H1 (cell line): ENCODE results near the gene KLHDC10. TPM values are rescaled to one million over a fixed set of nuclear protein-coding genes. Genes with fewer than 3 reads are reported as not detected.

ENCODE experiments used
- CTCF ChIA-PET: fragments of 300-600 bp; sonication (Branson Sonifier 250); formaldehyde crosslinking; loops from one replicate; lab custom pipeline; 2021; ENCODE audit not compliant: partially characterized antibody; lab: Charles Lee
- POLR2A ChIA-PET: fragments of 300-600 bp; sonication (Branson Sonifier 250); formaldehyde crosslinking; loops from one replicate; lab custom pipeline; 2021; ENCODE audit warnings: inconsistent platforms; ENCODE audit not compliant: partially characterized antibody; lab: Charles Lee
- DNase-seq, 2 experiments: peaks; one replicate each; pipeline versions ENCODE4 v3.0.0 to v3.0.0-alpha.2; 2010 to 2022; ENCODE audit warnings: low spot score in 2 of 2, low read depth in 1 of 2, mixed read lengths in 1 of 2
- FAIRE-seq: peaks from 2 replicates; lab custom pipeline; 2011; peaks lifted over from hg19 to GRCh38; lab: Jason Lieb, UNC
- H2AFZ ChIP-seq: 2 replicates; pipeline ENCODE4 v1.8.1; 2012; ENCODE audit warnings: low read length, inconsistent platforms
- H2AK5ac ChIP-seq: 2 replicates; pipeline ENCODE4 v1.6.1; 2013; ENCODE audit warnings: low read depth, low read length
- H2BK120ac ChIP-seq: replicated peaks from 2 replicates; pipeline ENCODE3; 2013; ENCODE audit warnings: low read depth, low read length, inconsistent platforms
- H2BK12ac ChIP-seq: 2 replicates; pipeline ENCODE4 v1.6.1; 2013; ENCODE audit warnings: low read depth, low read length
- H2BK15ac ChIP-seq: 2 replicates; pipeline ENCODE4 v1.6.1; 2013; ENCODE audit warnings: low read length
- H2BK20ac ChIP-seq: 2 replicates; pipeline ENCODE4 v1.6.1; 2013; ENCODE audit warnings: low read length
- H2BK5ac ChIP-seq: 2 replicates; pipeline ENCODE4 v1.6.1; 2013; ENCODE audit warnings: low read depth, low read length
- H3K14ac ChIP-seq: 2 replicates; pipeline ENCODE4 v1.6.1; 2013; ENCODE audit warnings: inconsistent platforms; ENCODE audit not compliant: insufficient read length
- H3K18ac ChIP-seq: 2 replicates; pipeline ENCODE4 v1.6.1; 2013; ENCODE audit warnings: low read length; ENCODE audit errors: extremely low read depth
- H3K23ac ChIP-seq: 2 replicates; pipeline ENCODE4 v1.6.1; 2013; ENCODE audit warnings: inconsistent platforms; ENCODE audit not compliant: insufficient read length
- H3K23me2 ChIP-seq: 2 replicates; pipeline ENCODE4 v1.6.1; 2013; ENCODE audit warnings: low read depth, low read length
- H3K27ac ChIP-seq: 2 replicates; pipeline ENCODE4 v1.6.1; 2011; ENCODE audit warnings: low read depth, low read length, inconsistent platforms
- H3K27me3 ChIP-seq, 4 experiments: replicated peaks in 1 of 4; 1 replicate in 1 of 4; 2 replicates in 3 of 4; pipeline versions ENCODE4 v1.6.1 to v1.8.1; 2011 to 2013; ENCODE audit warnings: low read length in 3 of 4, mild to moderate bottlenecking in 3 of 4, inconsistent platforms in 2 of 4, mixed read lengths in 2 of 4, moderate library complexity in 1 of 4; ENCODE audit not compliant: control insufficient read depth in 3 of 4, insufficient read depth in 3 of 4; ENCODE audit errors: extremely low read depth in 1 of 4
- H3K36me3 ChIP-seq, 4 experiments: 2 replicates each; pipeline versions ENCODE4 v1.6.1 to v1.8.1; 2011 to 2013; ENCODE audit warnings: mild to moderate bottlenecking in 4 of 4, low read length in 3 of 4, moderate library complexity in 2 of 4, control low read depth in 1 of 4, inconsistent platforms in 1 of 4; ENCODE audit not compliant: insufficient read depth in 4 of 4, control insufficient read depth in 2 of 4
- H3K4ac ChIP-seq: replicated peaks from 2 replicates; pipeline ENCODE3; 2013; ENCODE audit warnings: low read length, low read depth, mixed read lengths, inconsistent platforms; ENCODE audit not compliant: insufficient read length
- H3K4me1 ChIP-seq, 4 experiments: replicated peaks in 1 of 4; 1 replicate in 1 of 4; 2 replicates in 3 of 4; pipeline versions ENCODE4 v1.6.1 to v1.8.1; 2011 to 2013; ENCODE audit warnings: low read length in 3 of 4, inconsistent platforms in 2 of 4, mixed read lengths in 1 of 4; ENCODE audit not compliant: insufficient read depth in 4 of 4, control insufficient read depth in 3 of 4
- H3K4me2 ChIP-seq, 2 experiments: 2 replicates each; pipeline versions ENCODE4 v1.6.1 to v1.8.1; 2011 to 2013; ENCODE audit warnings: low read depth in 2 of 2, low read length in 2 of 2, control low read depth in 1 of 2, inconsistent platforms in 1 of 2, mild to moderate bottlenecking in 1 of 2; ENCODE audit not compliant: insufficient read depth in 1 of 2
- H3K4me3 ChIP-seq, 4 experiments: fragments of 200-600, 300-600 bp in 1 of 4; sonication (generic), shearing (Covaris generic), sonication (Bioruptor Twin) in 1 of 4; 2 replicates each; pipeline versions ENCODE4 v1.5.1 to v1.8.1; 2011 to 2016; ENCODE audit warnings: low read length in 4 of 4, low read depth in 3 of 4, control low read depth in 2 of 4, inconsistent platforms in 2 of 4, mild to moderate bottlenecking in 2 of 4, mixed read lengths in 1 of 4, moderate library complexity in 1 of 4; ENCODE audit not compliant: insufficient read depth in 2 of 4; ENCODE audit errors: extremely low read depth in 1 of 4
- H3K56ac ChIP-seq: replicated peaks from 2 replicates; pipeline ENCODE3; 2013; ENCODE audit warnings: low read depth, mild to moderate bottlenecking, mixed read lengths, low read length, inconsistent platforms; ENCODE audit not compliant: insufficient read length
- H3K79me1 ChIP-seq: 2 replicates; pipeline ENCODE4 v1.6.1; 2013; ENCODE audit warnings: low read depth, low read length, control low read depth
- H3K79me2 ChIP-seq, 2 experiments: 2 replicates each; pipeline versions ENCODE4 v1.6.1 to v1.8.1; 2012 to 2013; ENCODE audit warnings: low read length in 2 of 2, mild to moderate bottlenecking in 2 of 2, inconsistent platforms in 1 of 2; ENCODE audit not compliant: insufficient read depth in 2 of 2, control insufficient read depth in 1 of 2
- H3K9ac ChIP-seq, 4 experiments: replicated peaks in 1 of 4; 1 replicate in 1 of 4; 2 replicates in 3 of 4; pipeline versions ENCODE4 v1.6.1 to v1.8.1; 2011 to 2013; ENCODE audit warnings: low read depth in 3 of 4, low read length in 3 of 4, control low read depth in 2 of 4, mild to moderate bottlenecking in 2 of 4, moderate library complexity in 2 of 4, inconsistent platforms in 1 of 4; ENCODE audit errors: extremely low read depth in 1 of 4
- H3K9me3 ChIP-seq, 2 experiments: 2 replicates each; pipeline versions ENCODE4 v1.6.1 to v1.8.1; 2012 to 2013; ENCODE audit warnings: mild to moderate bottlenecking in 2 of 2, moderate library complexity in 2 of 2, control low read depth in 1 of 2, inconsistent platforms in 1 of 2, low read depth in 1 of 2, low read length in 1 of 2, mixed read lengths in 1 of 2; ENCODE audit not compliant: insufficient read depth in 2 of 2
- H4K20me1 ChIP-seq, 2 experiments: replicated peaks in 1 of 2; 2 replicates each; pipeline versions ENCODE3 to v1.8.1; 2011 to 2013; ENCODE audit warnings: inconsistent platforms in 2 of 2, low read length in 2 of 2, mild to moderate bottlenecking in 1 of 2; ENCODE audit not compliant: insufficient read depth in 2 of 2, control insufficient read depth in 1 of 2
- H4K5ac ChIP-seq: 2 replicates; pipeline ENCODE4 v1.6.1; 2013; ENCODE audit warnings: low read length, low read depth, mixed read lengths, inconsistent platforms; ENCODE audit not compliant: insufficient read length
- H4K8ac ChIP-seq: 2 replicates; pipeline ENCODE4 v1.8.0; 2013; ENCODE audit warnings: mild to moderate bottlenecking, moderate library complexity, low read length, inconsistent platforms; ENCODE audit not compliant: insufficient read depth; ENCODE audit errors: extremely low read depth
- H4K91ac ChIP-seq: replicated peaks from 2 replicates; pipeline ENCODE3; 2013; ENCODE audit warnings: low read length, mixed read lengths, inconsistent platforms; ENCODE audit not compliant: insufficient read length
- FOSL1 ChIP-seq: IDR thresholded peaks from 2 replicates; pipeline ENCODE4 v1.6.1; 2011; ENCODE audit warnings: mild to moderate bottlenecking, low read depth, low read length, moderate library complexity; ENCODE audit not compliant: insufficient read depth
- MAX ChIP-seq: IDR thresholded peaks from 2 replicates; pipeline ENCODE4 v1.6.1; 2012; ENCODE audit warnings: inconsistent platforms
- SAP30 ChIP-seq: fragments of 300-600 bp; sonication (generic); IDR thresholded peaks from 2 replicates; pipeline ENCODE4 v1.7.1; 2012; ENCODE audit warnings: low read length, moderate library complexity, mild to moderate bottlenecking, inconsistent platforms; ENCODE audit not compliant: insufficient read depth, insufficient replicate concordance
- SIN3A ChIP-seq, 2 experiments: IDR thresholded peaks in 1 of 2; conservative IDR thresholded peaks in 1 of 2; 2 replicates each; pipeline ENCODE4 v1.6.1; 2011 to 2012; ENCODE audit warnings: low read length in 2 of 2, improper control_type of control experiment in 1 of 2, low read depth in 1 of 2, mild to moderate bottlenecking in 1 of 2
- SIX5 ChIP-seq: IDR thresholded peaks from 2 replicates; pipeline ENCODE4 v1.6.1; 2011; ENCODE audit warnings: mild to moderate bottlenecking, low read depth, low read length
- SRF ChIP-seq: IDR thresholded peaks from 2 replicates; pipeline ENCODE4 v1.6.1; 2011; ENCODE audit warnings: mild to moderate bottlenecking, low read depth, low read length, moderate library complexity
- TAF7 ChIP-seq: optimal IDR thresholded peaks from 2 replicates; pipeline ENCODE3; 2011; ENCODE audit warnings: low read depth, mild to moderate bottlenecking, inconsistent platforms, low read length, moderate library complexity, borderline replicate concordance
- TCF12 ChIP-seq: IDR thresholded peaks from 2 replicates; pipeline ENCODE4 v1.6.1; 2011; ENCODE audit warnings: low read depth, mild to moderate bottlenecking, low read length
- TEAD4 ChIP-seq: IDR thresholded peaks from 2 replicates; pipeline ENCODE4 v1.6.1; 2012; ENCODE audit warnings: low read depth, low read length, inconsistent platforms, mixed read lengths
- WGBS, 2 experiments: shearing (Covaris generic) in 1 of 2; methylation state at CpG; one replicate each; pipeline versions ENCODE4 v1.1.6 to v1.1.7; 2013 to 2015; ENCODE audit warnings: low lambda C conversion rate in 2 of 2, mixed read lengths in 2 of 2, inconsistent platforms in 1 of 2, low coverage in 1 of 2, missing lambda C conversion rate in 1 of 2; ENCODE audit not compliant: insufficient replicate concordance in 2 of 2, insufficient coverage in 1 of 2, insufficient read length in 1 of 2; ENCODE audit errors: extremely low coverage in 1 of 2, missing lambda C conversion rate in 1 of 2; 5-methylcytosine and 5-hydroxymethylcytosine counted together
- polyA plus RNA-seq, 7 experiments: library from polyadenylated mRNA; depleted of rRNA in 3 of 7; stranded (reverse) in 5 of 7; unstranded in 2 of 7; fragments of >200 nt in 5 of 7; fragments of 200-250 nt in 2 of 7; gene quantifications; 1 replicate in 5 of 7; 2 replicates in 1 of 7; 4 replicates in 1 of 7; pipeline versions ENCODE4 v1.2.1 to v1.2.3, GENCODE V29; 2011 to 2013; ENCODE audit warnings: missing spikeins in 2 of 7, mixed read lengths in 2 of 7
- total RNA-seq: library from RNA; stranded (reverse); fragmentation: NEBNext Ultra II Directional; extraction: Animal tissue kit (Norgen Biotek cat#: 25700); gene quantifications from 2 replicates; pipeline ENCODE4 v1.2.1, GENCODE V29; 2021

Gene KLHDC10
- total and polyA plus RNA-seq, 2 of the 8 experiments (the other 6 are each of a cell fraction or from before 2014, with no cell fraction given): 6.6 to 14.5 TPM

DNA sequence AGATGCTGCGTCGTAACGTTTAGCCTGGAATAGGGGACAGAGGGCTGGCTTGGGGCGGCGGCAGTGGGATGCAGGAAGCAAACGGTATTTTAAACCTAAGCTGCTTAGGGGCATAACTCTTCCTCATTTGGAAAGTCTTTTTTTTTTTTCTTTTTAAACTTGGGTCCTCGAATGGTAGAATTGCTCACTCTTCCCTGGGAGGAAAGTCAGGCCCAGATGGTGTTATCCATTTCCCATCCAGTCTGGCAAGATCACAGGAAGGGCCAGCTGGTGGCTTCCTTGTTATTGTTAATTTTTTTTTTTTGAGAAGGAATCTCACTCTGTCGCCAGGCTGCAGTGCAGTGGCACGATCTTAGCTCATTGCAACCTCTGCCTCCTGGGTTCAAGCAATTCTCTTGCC lies 78.2 kb downstream of the KLHDC10 start:
- Histone ChIP-seq H3K4ac (no peak overlapping the region), H2BK15ac (no peak overlapping the region), H2BK20ac (no peak overlapping the region), H4K91ac (no peak overlapping the region), H3K56ac (no peak overlapping the region), H4K5ac (no peak overlapping the region), H2AK5ac (no peak overlapping the region), H2AFZ (no peak overlapping the region), H4K20me1 (peaks cover 0 to 10% of the 10 kb centered on the region in 2 experiments), H3K27ac (no peak overlapping the region), H2BK5ac (no peak overlapping the region), H3K79me2 (no peaks in the 10 kb centered on the region), H3K36me3 (no peaks in the 10 kb centered on the region; a peak in 1 of 8 replicates), H3K18ac (no peak overlapping the region), H3K4me2 (no peak overlapping the region), H3K4me3 (no peak overlapping the region), H3K4me1 (peaks cover 0 to 4% (median under 1%) of the 10 kb centered on the region in 4 experiments; a peak in 4 of 7 replicates), H3K9ac (no peak overlapping the region), H2BK120ac (no peak overlapping the region), H4K8ac (no peak overlapping the region), H3K23me2 (peaks cover 12% of the 10 kb centered on the region; the same call in 1 of the 2 replicates), H3K14ac (no peak overlapping the region), H2BK12ac (no peak overlapping the region), H3K79me1 (no peaks in the 10 kb centered on the region), H3K27me3 (no peaks in the 10 kb centered on the region; a peak in 1 of 7 replicates), H3K23ac (no peak overlapping the region), H3K9me3 (no peaks in the 10 kb centered on the region)
- DNase-seq (no peak), FAIRE-seq (no peak)
- no peak for TF ChIP-seq SIN3A (conservative IDR thresholded peaks at IDR 0.05 in 1 of 2, IDR thresholded peaks at IDR 0.05 in 1 of 2; ENCODE audit: low read depth in 1 of 2, low read length in 2 of 2)
- TF ChIP-seq SIX5: no peak
- no peak for TF ChIP-seq FOSL1
- no peak for TF ChIP-seq SRF
- no peak for TF ChIP-seq TAF7
- no peak for TF ChIP-seq MAX
- no peak for TF ChIP-seq TCF12
- no peak for TF ChIP-seq SAP30
- TF ChIP-seq TEAD4: no peak
- WGBS, 2 experiments: 97% methylated on average over 9 of the region's 9 CpGs; no CpG with 5 or more reads in 1 of the 2 experiments
- CTCF ChIA-PET: interaction anchor here (0.8 to 1.6 kb wide), 3 partner anchors 13 to 85 kb away, joined by 3 to 4 read pairs (median 3); no protein-coding TSS in a partner anchor
- POLR2A ChIA-PET: interaction anchor here (0.8 kb wide), 1 partner anchor 8 kb away, joined by 3 read pairs; no protein-coding TSS in a partner anchor
